ENCODE data around the gene TBC1D8.

The TBC1D8 gene

DNA sequence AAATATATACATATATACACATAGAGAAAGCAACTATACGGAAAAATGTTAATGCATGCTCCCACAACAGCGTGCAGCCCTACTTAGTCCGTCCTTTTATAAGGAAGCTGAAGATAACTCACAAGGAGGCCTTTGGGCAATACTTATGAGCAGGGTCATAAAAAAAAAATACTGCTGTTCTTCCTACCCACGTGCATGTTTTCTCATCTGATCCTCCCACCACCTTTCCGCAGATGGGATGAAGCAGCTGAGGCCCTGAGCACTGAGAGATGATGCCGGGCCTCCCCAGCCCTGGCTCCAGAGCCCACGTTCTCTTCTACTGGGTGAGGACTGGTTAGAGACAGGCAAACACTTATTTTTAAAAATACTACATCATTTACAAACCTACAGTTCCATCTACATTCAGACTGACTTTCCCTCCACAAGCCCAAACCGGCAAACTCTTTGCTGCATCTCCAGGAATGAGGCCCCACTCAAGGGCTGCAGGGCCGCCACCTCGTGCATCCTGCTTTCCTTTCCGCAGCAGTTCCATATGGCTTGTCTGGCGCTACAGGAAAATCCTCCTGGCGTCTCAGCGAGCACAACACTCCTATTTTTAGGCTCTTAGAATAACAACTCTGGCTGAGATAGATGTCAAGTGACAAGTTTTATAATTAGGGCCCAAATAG is 41.6 kb downstream of the TBC1D8 start:
- DNase-seq, result no peak

DNA sequence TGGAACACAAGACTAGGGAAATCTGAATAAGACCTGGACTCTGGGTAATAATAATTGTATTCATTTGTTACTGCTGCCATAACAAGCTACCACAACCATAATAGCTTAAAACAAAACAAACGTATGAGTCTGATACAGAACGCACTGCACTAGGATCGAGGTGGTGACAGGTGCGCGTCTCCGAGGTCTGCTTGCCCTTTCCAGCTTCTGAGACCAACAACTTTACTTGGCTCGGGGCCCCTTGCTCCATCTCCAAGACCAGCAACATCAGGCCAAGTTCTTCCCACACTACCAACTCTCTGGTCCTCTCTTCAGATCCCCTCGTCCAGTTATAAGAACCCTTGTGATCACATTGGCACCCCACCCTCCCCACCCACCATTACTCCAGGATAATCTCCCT is 42.8 kb downstream of the TBC1D8 start:
- no peak for DNase-seq

DNA sequence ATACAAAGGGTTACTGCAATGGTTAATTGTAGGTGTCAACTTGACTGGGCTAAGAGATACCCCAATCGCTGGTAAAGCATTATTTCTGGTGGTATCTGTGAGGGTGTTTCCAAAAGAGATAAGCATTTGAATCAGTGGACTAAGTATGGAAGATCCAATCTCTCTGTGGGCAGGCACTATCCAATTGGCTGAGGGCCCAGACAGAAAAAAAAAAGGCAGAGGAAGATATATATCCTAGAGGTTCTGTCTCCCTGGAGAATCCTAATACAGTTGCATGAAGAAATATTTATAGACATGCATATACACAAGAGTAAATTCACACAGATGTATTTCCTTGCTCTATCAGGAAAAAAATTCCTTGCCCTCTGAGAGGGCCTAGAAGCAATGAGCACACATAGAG is 43.9 kb downstream of the TBC1D8 start:
- no peak for DNase-seq

DNA sequence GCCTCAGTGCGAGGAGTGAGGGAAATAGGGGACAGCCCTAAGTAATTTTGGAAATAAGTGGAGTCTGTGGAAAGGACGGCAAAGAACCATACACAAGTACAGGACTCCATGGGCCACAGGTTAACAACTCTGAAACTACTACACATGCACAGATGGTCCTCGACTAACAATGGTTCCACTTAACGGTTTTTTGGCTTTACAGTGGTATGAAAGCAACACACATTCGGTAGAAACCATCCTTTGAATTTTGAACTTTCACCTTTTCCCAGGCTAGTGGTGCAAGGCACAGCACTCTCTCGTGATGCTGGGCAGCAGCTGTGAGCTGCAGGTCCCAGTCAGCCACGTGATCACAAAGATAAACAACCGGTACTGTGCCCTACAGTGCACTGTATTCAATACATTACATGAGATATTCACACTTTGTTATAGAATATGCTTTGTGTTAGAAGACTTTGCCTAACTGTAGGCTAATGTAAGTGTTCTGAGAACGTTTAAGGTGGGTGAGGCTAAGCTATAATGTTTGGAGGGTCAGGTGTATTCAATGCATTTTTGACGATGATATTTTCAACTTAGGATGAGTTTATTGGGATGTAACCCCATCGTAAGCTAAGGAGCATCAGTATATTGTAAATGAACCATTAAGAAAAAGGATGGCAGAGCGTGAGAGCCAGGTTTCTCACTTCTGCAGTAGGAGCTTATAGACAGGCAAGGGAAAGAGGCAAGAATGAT is 44.6 kb downstream of the TBC1D8 start:
- DNase-seq, result peak; percentile 53

DNA sequence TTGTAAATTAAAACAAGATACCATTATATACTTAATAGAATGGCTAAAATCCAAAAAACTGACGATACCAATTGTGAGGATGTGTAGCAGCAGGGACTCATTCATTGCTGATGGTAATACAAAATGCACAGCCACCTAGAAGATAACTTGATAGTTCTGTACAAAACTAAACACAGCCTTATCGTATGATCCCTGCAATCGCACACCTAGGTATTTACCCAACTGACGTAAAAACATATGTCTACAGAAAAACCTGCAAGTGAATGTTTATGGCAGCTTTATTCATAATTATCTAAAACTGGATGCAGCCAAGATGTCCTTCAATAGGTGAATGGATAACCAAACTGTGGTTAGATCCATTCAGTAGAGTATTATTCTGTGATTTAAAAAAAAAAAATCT is 45.5 kb downstream of the TBC1D8 start:
- no peak for DNase-seq

DNA sequence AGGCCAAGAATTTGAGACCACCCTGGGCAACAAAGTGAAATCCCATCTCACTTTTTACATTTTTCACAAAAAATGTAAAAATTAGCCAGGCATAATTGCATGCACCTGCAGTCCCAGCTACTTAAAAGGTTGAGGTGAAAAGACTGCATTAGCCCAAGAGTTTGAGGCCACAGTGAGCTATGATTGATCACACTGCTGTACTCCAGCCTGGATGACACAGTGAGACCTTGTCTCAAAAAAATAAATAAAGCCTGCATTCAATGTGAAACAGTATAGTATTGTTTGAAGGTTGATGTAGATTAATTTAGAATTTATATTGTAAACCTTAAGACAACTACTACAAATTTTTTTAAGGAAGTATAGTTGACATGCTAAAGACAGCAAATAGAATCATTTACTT is 53.5 kb downstream of the TBC1D8 start:
- DNase-seq, result no peak

DNA sequence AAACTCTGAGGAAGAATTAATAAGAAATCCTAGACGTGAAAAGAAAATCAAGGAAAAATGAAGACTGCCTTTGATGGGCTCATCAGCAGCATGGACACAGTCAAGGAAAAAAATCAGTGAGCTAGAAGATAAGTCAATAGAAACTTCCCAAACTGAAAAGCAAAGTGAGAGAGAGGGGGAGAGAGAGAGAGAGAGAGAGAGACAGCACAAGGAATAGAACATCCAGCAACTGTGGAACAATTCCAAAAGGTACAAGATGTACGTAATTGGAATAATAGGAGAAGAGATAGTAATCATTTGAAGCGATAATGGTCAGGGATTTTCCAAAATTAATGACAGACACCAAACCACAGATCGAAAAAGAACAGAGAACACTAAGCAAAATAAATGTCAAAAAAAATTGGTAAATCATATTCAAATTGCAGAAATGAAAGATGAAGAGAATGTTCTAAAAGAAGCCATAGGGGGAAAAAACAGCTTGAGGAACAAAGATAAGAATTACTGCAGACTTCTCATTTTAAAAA is 54.5 kb downstream of the TBC1D8 start:
- DNase-seq, result no peak

DNA sequence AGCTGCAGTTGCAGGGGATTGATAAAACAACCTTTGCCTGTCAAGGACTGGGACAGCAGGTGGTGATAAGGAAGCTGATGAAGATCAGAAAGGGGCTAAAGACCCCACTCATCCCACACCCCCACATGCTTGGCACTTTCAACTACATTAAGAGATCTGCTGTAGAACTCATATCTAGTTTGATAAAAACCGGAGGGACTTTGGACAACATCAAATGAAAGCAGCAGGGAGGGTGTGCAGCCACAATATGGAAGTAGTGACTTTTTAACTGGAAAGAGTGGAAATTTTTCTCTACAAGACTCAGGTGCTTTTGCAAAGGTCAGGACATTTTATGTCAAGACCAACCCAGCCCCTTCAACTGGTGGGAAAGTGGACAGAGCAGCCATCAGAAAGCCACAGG is 56.8 kb downstream of the TBC1D8 start:
- no peak for DNase-seq

DNA sequence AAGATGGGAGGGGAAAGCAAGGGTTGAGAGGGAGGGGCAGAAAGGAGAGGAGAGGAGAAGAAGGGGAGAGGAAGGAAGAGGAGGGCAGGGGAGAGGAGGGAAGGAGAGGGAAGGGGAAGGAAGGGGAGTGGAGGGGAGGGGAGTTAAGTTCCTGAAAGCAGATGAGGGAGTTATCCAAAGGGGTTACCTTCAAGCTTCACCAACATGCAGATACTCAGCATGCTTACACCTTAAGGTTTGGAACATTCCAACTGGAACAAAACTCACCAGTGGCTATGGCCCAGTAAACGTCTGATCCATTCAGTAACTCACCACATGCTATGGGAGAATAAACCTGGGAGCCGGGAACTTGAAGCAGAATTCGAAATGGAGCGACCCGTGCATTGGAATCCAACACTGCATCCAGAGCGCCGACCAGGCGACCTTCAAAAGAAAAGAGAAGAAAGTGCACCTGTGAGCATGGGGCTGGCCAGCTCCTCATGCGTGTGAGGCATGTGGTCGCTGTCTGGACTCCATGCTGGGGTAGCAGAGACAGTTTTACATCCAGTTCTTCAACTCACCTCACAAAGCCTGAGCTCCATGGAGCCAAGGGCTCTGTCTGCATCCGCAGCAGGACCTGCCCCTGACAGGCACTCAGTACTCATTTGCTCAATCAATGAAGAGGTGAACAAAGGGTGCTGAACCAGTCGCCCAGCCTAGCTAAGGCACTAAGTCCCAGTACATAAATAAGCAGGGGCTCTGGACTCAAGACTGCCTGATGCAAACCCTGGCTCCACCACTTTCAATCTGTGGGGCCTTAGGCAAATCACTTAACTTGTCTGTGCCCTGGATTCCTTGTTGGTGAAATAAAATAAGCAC is 61.0 kb downstream of the TBC1D8 start:
- DNase-seq, result no peak

DNA sequence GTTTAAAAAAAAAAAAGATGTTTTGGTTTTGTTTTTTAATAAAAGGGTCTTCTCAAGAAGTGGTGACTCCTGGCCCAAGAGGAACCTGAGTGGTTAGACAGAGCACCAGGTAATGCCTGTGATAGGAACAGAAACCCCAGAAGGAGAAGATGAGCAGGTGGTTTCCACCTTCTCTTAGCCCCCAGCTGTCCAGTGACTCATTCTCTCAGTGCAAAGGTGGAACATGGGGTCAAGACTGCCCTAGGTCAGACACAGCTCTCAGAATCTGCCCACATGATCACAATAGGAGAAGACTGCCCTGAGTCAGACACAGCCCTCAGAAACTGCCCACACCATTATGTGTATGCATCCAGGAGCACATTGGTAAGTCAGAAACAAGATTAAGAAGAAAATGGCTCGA is 61.8 kb downstream of the TBC1D8 start:
- no peak for DNase-seq

DNA sequence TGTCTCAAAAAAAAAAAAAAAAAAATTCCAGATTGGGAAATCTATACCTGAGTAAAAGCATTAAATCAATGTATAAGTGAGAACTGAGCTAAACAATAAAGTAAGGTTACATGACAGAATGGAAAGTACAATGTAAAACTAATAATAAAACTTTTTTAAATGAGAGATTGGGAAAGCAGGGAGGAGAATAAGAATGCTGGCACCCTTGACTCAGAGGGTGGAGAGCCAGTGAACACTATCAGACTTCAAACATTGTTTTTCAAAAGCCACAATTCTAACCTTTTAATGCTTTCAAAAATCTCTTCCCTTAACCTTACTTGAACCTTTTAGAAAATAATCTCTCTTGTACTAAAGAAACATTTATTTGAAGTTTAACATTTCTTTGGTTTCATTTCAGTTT is 63.5 kb downstream of the TBC1D8 start:
- no peak for DNase-seq

DNA sequence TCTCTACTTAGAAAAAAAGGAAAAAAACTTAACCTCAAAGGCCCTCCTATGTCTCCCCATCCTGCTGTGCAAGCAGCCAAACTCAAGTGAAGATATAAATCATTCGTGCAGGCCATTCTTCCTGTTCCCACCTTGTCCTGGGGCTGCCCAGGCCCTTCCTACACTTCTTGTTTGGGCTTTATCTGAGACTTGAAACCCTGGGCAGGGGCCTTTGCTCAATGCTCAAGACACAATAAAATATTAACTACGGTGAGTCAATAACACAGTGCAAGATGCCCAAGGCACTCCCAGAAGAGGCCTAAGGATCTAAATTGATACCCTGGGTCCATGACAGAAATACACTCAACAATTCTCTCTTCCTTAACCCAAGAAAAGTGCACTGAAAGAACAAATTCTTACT is 67.6 kb downstream of the TBC1D8 start:
- no peak for DNase-seq

DNA sequence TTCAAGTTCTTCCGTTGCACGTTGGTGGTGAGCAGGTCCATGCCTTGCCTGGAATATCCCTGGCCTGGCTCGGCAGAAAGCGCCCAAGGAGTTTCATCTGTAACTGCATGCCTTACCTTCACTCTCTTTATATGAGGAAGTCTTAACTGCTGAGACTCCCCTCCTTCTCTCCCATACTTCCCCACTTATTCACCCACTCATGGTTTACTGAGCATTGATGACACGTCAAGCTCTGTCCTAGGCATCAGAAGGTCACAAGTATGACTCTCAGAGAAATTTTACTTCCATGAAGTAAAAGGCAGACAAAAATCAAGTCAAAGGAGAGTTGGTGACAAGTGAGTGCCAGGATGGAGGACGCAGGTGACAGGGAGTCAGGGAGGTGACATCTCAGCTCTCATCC is 68.2 kb downstream of the TBC1D8 start:
- DNase-seq, result no peak

DNA sequence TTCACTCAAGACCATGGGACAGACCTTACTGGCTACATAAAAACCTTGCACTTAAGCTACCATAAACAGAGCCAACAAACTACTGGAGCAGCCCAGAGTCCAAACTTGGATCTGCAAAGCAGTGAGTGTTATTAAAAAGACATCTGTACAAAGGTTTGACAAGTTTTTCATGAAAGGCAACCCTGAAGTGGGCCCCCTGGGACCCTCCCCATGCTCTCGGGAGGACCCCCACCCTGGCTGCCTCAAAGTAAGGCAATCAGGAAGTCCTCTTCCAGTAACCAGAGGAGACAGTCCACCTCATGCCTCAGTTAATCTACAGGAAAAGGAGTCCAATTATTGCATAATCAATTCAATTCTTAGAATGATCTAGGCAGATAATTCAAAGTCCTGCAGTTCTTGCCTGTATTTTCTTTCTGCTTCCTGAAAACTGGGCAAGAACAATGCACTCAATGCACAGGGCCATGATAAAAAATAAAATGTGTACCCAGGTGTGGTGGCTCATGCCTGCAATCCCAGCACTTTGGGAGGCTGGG is 69.7 kb downstream of the TBC1D8 start:
- DNase-seq, result no peak

DNA sequence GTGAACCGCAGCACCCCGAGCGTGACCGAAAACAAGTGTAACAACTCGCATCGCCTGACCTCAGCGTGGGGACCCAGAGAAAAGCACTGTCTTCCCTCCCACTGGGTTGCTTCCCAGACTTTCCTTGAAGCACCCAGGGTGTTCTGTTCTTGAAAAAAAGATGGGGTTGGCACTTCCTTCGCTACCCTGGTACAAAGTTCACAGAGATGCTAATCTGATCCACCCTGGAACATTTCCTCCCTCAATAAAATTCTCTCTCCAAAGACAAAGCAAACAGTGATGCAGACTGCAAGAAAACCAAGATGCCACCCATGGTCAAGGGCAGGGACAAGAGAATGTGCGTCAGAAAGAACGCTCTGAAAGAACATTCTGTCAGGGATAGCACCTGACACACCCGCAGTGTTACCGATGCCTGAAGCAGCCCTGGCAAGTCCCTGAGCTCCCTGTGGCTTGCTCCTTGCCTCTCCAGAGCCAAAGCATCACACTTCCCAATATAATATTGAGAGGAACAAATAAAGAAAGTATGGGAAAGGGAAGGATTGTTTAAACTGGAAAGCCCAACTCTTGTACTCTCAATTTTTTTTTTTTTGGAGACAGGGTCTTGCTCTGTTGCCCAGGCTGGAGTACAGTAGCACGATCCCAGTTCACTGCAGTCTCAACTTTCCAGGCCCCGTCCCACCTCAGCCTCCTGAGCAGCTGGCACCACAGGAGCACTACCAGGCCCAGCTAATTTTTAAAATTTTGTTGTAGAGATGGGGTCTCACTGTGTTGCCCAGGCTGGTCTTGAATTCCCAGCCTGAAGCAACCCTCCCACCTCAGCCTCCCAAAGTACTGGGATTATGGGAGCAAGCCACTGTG is 70.7 kb downstream of the TBC1D8 start:
- DNase-seq, result no peak

DNA sequence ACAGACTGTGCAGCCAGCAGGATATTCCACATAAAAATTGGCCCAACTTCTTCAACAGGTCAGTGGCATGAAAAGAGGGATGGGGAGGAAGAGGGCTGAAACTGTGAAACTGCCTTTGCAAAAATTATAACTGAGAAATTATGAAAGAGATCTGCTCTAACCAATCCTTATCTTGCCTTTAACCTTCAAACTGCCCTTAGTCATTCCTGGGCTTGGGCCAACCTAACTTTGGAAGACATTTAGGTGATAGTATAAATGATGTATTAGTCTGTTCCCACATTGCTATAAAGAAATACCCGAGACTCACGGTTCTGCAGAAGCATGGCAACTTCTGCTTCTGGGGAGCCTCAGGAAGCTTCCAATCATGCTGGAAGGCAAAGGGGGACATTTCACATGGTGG is 74.6 kb downstream of the TBC1D8 start:
- no peak for DNase-seq

DNA sequence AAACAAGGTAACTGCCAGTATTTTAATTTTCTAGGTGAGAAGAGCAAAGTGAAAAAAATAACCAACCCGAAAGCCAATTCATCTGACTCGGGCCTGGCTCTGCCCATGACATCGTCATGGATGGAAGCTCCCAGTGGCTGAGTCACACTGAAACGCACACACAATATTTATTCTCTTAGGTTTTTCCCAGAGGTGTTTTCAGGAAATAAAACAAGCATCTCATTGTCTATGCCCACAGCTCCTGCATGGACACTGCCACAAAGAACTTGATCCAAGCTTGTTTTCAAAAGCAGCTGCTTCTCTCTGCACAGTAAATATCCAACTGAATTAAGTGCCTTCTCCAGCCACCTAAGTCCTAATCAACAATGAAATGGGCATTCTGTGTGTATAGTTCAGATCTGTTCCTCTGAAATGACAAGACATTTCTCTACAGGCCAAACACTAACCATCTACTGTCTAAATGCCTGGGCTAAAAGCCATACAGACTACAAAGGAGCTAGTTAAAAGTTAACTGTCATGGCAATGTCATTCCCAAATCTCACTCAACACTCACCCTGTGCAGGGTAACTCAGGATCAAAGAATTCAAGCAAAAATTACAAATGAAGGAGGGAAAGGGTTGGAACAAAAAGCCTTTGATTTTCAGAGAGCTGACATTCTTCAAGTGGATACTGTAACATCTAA is 86.2 kb downstream of the TBC1D8 start:
- DNase-seq, result peak; percentile 74

DNA sequence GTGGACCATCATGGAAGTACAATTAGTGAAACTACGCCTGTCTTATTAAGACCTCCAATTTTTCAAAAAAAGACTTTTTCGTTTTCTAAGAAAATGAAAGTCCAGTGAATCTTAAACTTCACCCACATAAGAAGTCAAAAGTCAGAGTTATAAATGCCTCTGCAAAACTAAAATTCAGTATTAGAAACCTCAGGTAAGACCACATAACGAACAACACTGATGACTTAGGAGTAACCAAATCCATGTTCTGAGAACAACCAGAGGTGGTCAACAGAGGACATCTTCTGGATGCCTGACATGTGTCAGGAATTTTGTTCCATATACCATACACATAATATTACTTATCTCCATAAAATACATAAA is 86.7 kb downstream of the TBC1D8 start:
- DNase-seq, result no peak

DNA sequence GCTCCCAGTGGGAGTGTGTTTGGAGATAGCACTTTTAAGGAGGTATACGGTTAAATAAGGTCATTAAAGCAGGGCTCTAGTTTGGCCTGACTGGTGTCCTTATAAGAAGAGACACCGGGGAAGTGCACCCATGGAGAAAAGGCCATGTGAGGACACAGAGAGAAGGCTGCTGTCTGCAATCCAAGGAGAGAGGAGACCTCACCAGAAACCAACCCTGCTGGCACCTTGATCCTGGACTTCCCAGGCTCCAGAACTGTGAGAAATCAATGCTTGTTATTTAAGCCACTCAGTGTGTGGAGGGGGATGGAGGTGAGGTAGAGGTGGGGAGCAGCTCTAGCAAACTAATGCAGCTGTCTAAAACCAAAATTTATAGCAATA is 87.1 kb downstream of the TBC1D8 start:
- no peak for DNase-seq

DNA sequence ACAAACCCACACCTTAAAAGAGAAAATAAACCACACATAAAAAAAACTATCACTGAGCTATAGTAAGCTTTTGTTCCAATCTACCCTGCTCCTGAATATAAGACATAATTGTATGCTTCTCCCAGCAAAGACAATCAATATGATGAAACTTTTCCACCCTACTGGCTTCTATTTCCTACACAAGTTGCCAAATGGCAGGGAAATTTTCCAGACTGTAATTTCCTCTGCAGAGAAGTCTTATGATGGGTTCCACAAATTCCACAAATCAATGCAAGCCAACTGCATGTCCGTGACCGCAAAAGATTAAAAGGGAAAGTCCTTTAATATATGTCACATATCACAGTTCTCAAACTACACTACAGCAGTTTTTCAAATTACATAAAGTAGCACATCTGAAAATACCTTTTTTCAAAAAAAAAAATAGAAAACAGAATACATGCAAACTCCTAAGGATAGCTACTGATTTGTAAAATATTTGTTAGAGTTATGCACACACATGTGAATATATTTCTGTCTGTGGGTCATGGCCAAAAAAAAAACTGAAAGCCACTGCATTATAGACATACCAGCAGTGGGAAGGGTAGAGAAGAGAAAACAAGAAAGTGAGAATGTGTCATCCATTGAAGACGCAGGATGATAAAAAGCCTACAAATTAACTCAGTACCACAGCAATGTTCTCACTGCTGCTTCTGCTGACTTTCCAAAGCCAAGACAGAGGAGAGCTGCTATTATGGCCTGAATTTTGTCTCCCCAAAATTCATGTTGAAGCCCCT is 87.6 kb downstream of the TBC1D8 start:
- no peak for DNase-seq

DNA sequence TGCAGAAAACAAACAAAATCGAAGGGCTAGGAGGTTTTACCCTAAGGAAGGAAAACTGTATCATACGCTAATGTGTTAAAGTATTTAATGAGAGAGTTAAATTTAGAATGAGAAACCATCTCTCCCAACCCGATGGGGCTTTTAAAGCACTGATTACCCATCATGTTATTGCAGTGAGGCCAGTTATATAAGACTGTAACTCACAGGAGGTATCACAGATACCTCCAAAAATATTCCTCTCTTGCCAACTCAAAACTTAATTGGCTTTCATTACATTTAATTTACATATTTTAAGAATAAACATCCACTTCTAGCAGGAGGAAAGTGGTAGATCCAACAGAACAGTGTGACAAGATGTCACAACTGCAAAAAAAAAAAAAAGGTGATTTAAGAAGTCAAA is 92.8 kb downstream of the TBC1D8 start:
- no peak for DNase-seq

Data from NCI-H345 (cell line).